ENCODE results near the gene NAV1.

- TF ChIP-seq CTCF (optimal IDR thresholded peaks at IDR 0.05 in 1 of 3, IDR thresholded peaks at IDR 0.05 in 1 of 3, conservative IDR thresholded peaks at IDR 0.05 in 1 of 3; ENCODE audit: extremely low read depth in 1 of 3, insufficient read depth in 2 of 3, low read length in 3 of 3) (no peak), EZH2 (IDR thresholded peaks at IDR 0.05; ENCODE audit: low read length) (no peak)
Observed at GRCh38 chr1:201500670-201501120, 38.2 kb upstream of the NAV1 start.
